Thoracic aorta (tissue), 2 donors: ENCODE results near the gene HMCES. TPM values are rescaled to one million over a fixed set of nuclear protein-coding genes. Genes with fewer than 3 reads are reported as not detected.
A peak's percentile ranks its signal among the peaks of the same experiment; 100 is the strongest.

ENCODE experiments used
- ATAC-seq: fragments of 150-250 bp; one replicate; pipeline ENCODE4 v1.8.0; 2017; ENCODE audit warnings: low read depth; ENCODE audit not compliant: insufficient number of reproducible peaks, low FRiP score
- DNase-seq: peaks from one replicate; pipeline ENCODE4 v3.0.0-alpha.2; 2020; ENCODE audit warnings: low spot score
- H3K27ac ChIP-seq, 2 donors: fragments of 200-600 bp; sonication (generic); 1 replicate in 1 of 2; 2 replicates in 1 of 2; pipeline ENCODE4 v1.5.1; 2016; ENCODE audit warnings: mild to moderate bottlenecking in 2 of 2, moderate library complexity in 2 of 2
- H3K27me3 ChIP-seq: fragments of 200-600 bp; sonication (generic); replicated peaks from 2 replicates; pipeline ENCODE4 v1.6.0; 2016; ENCODE audit warnings: mild to moderate bottlenecking; ENCODE audit not compliant: insufficient read depth
- H3K36me3 ChIP-seq: fragments of 200-600 bp; sonication (generic); one replicate; pipeline ENCODE4 v1.5.1; 2016
- H3K4me1 ChIP-seq, 2 donors: fragments of 200-600 bp; sonication (generic); 1 replicate in 1 of 2; 2 replicates in 1 of 2; pipeline versions ENCODE4 v1.5.1 to v1.6.0; 2016; ENCODE audit warnings: low read depth in 2 of 2, mild to moderate bottlenecking in 1 of 2; ENCODE audit not compliant: control insufficient read depth in 1 of 2
- H3K4me3 ChIP-seq: fragments of 200-600 bp; sonication (generic); 2 replicates; pipeline ENCODE4 v1.5.1; 2016; ENCODE audit warnings: mild to moderate bottlenecking
- H3K9me3 ChIP-seq: fragments of 200-600 bp; sonication (generic); 2 replicates; pipeline ENCODE4 v1.5.1; 2016
- total RNA-seq, 2 donors: library from RNA; depleted of rRNA; stranded (reverse); fragments of >200 nt; gene quantifications; one replicate each; pipeline versions ENCODE4 v1.1.0 to v1.2.3, GENCODE V29; 2016
- TF ChIP-seq, protein P1 (sequence below): fragments of 200-600 bp; sonication (generic); IDR thresholded peaks from one replicate; pipeline ENCODE4 v1.5.1; 2019; ENCODE audit warnings: antibody characterized with exemption

The HMCES gene
- total RNA-seq, 2 donors from 2014 or later, result 12.0 to 23.9 TPM

DNA sequence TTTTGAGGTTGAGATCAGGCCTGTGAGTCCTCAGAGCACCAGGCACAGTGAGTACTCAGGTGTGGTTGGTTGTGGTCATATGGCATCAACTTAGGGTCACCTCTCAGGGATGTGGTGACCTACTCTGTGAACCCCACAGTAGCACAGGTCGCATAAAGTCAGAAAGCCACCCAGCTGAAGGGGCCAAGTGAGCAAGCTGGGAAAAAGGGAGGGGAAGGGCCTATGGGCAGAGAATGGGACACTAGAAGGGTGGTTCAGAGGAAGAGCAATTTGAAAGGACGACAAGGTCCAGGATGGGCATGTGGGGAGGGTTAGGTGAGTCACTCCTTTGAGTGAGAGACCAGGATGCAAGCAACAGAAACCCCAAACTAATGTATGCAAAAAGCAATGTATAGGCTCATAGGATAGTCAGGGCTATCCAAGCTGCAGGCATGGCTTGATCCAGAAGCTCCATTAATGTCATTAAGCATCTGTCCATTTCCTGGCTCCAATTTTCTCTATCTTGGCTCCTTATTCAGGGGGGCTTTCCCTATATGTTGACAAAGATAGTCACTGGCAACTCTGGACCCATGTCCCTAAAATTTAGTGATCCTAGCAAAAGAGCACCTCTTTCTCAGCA lies 33.5 kb downstream of the HMCES start:
- Histone ChIP-seq H3K4me3 (no peak overlapping the region), H3K9me3 (no peaks in the 10 kb centered on the region), H3K27me3 (no peaks in the 10 kb centered on the region), H3K27ac (no peak overlapping the region), H3K4me1 (peaks cover 13 to 19% of the 10 kb centered on the region in 2 donors), H3K36me3 (no peaks in the 10 kb centered on the region)
- DNase-seq (no peak), ATAC-seq (no peak)
- TF ChIP-seq, protein P1, sequence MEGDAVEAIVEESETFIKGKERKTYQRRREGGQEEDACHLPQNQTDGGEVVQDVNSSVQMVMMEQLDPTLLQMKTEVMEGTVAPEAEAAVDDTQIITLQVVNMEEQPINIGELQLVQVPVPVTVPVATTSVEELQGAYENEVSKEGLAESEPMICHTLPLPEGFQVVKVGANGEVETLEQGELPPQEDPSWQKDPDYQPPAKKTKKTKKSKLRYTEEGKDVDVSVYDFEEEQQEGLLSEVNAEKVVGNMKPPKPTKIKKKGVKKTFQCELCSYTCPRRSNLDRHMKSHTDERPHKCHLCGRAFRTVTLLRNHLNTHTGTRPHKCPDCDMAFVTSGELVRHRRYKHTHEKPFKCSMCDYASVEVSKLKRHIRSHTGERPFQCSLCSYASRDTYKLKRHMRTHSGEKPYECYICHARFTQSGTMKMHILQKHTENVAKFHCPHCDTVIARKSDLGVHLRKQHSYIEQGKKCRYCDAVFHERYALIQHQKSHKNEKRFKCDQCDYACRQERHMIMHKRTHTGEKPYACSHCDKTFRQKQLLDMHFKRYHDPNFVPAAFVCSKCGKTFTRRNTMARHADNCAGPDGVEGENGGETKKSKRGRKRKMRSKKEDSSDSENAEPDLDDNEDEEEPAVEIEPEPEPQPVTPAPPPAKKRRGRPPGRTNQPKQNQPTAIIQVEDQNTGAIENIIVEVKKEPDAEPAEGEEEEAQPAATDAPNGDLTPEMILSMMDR, result no peak

DNA sequence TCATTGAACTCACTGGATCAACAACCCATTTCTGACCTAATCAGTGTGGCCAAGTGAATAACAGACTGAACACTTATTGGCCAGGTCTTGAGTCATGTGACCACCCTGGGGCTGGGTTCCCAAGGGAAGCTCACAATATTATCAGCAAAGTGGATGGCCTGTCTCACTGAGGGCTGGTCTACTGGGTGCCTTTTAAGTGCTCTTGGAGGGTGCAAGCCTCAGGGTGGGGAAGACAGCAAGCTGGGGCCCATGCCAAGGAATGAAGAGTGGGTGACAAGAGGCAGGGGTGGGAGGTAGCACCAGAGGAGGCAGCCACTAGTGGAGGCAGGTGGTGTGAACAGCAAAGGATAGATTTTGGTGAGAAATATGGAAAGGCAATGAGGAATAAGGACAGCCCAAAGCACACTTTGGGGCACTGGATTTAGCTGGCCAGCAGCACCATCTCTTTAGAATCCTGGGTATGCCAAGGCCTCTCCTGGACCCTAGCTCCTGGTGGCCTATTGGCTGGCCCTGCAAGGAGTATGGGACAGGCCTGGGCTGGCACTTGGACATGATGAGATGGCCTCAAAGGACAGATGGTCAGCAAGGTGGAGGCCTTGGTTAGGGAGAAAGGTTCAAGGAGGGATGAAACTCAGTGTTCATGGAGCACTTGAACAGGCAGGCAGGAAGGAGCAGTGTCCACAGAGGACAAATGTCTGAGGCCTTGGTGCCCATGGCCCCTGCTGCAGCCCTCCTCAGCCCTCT lies 34.2 kb downstream of the HMCES start:
- TF ChIP-seq, protein P1, result no peak
- ATAC-seq (no peak), DNase-seq (no peak)
- Histone ChIP-seq H3K36me3 (no peaks in the 10 kb centered on the region), H3K4me1 (peaks cover 15 to 25% of the 10 kb centered on the region in 2 donors), H3K9me3 (no peaks in the 10 kb centered on the region), H3K27ac (peak overlapping the region in 1 of 2 donors; percentile 14), H3K4me3 (no peak overlapping the region), H3K27me3 (no peaks in the 10 kb centered on the region)

DNA sequence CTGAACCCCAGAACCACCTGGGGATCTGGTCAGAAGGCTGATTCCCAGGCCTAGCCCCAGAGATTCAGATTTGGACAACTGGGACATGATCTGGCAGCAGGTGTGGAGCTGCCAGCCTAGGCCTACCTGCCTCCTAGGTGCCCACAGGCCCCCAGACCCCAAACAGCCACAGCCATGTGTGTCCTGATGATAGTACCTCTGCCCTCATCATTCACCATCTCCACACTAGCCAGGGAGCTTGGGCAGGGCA lies 34.7 kb downstream of the HMCES start:
- H3K9me3 ChIP-seq, result no peaks in the 10 kb centered on the region
- no peak for DNase-seq
- H3K4me3 ChIP-seq, result no peak overlapping the region
- no peaks in the 10 kb centered on the region for H3K36me3 ChIP-seq
- H3K27me3 ChIP-seq, result no peaks in the 10 kb centered on the region
- H3K4me1 ChIP-seq, result peaks cover 15 to 25% of the 10 kb centered on the region in 2 donors
- ATAC-seq, result no peak
- TF ChIP-seq, protein P1, result no peak
- peak overlapping the region; percentile 14 to 94 for H3K27ac ChIP-seq

DNA sequence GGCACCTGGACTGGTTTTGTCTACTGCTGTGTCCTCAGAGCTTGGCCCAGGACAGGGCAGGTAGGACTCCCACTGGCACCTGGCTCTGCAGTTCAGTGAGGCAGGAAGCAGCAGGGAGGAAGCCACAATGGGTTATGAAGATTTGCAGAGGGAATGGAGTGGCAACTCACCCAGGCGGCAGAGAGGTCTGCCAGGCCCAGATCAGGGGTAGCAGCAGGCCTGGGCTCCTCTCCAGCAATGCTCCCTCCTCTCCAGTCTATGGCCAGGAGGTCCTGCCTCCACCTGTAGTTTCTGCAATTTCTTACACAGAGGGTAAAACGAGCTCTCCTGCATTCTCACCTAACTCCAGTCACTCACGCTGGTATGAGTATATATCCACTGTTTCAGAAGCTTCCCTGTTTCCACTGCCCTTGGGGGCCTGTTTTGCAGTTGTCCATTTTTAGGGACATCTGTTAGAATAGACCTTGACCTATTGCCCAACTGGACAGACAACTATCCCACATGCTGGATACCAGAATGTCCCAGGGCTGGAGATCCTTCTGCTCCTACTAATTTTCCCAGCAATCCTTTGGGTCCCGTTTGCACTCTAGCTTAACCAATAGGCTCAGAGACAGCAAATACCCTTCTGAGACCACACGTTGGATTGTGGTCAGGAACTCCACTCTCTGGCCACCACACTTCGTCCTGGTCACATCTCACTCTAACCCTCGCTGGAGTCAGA lies 35.2 kb downstream of the HMCES start:
- no peaks in the 10 kb centered on the region for H3K27me3 ChIP-seq
- peak overlapping the region; percentile 96 for H3K4me3 ChIP-seq
- DNase-seq (no peak), ATAC-seq (no peak)
- H3K9me3 ChIP-seq, result no peaks in the 10 kb centered on the region
- no peaks in the 10 kb centered on the region for H3K36me3 ChIP-seq
- TF ChIP-seq, protein P1, result no peak
- H3K27ac ChIP-seq, result peak overlapping the region; percentile 88 to 94
- H3K4me1 ChIP-seq, result peaks cover 15 to 25% of the 10 kb centered on the region in 2 donors
